Liver (tissue), 3 donors: ENCODE measurements around the gene DIS3L2.

Source experiments
- ATF3 ChIP-seq: IDR thresholded peaks from 2 replicates; pipeline ENCODE4 v1.6.1; 2016; ENCODE audit warnings: antibody characterized with exemption
- GABPA ChIP-seq, 2 donors: IDR thresholded peaks in 1 of 2; conservative IDR thresholded peaks in 1 of 2; 2 replicates each; pipeline ENCODE4 v1.6.1; 2016; ENCODE audit warnings: antibody characterized with exemption in 2 of 2, mild to moderate bottlenecking in 1 of 2, moderate library complexity in 1 of 2
- JUND ChIP-seq, 2 donors: IDR thresholded peaks; 2 replicates each; pipeline ENCODE4 v1.6.1; 2016; ENCODE audit warnings: antibody characterized with exemption in 2 of 2
- REST ChIP-seq: IDR thresholded peaks from 2 replicates; pipeline ENCODE4 v1.6.1; 2016; ENCODE audit warnings: antibody characterized with exemption, mild to moderate bottlenecking
- RXRA ChIP-seq, 2 donors: IDR thresholded peaks; 2 replicates each; pipeline ENCODE4 v1.6.1; 2017 to 2018; ENCODE audit warnings: antibody characterized with exemption in 2 of 2, mild to moderate bottlenecking in 1 of 2
- TF ChIP-seq, protein P1 (sequence below): fragments of 150-350 bp; IDR thresholded peaks from 2 replicates; pipeline ENCODE4 v1.5.1; 2017; ENCODE audit warnings: improper control_type of control experiment, low read depth, low read length; ENCODE audit not compliant: missing input control
- TF ChIP-seq, protein P2 (sequence below): IDR thresholded peaks from 2 replicates; pipeline ENCODE4 v1.6.1; 2016; ENCODE audit warnings: antibody characterized with exemption
- donor health status: healthy.
- donor health status: healthy.

- TF ChIP-seq, protein P1, sequence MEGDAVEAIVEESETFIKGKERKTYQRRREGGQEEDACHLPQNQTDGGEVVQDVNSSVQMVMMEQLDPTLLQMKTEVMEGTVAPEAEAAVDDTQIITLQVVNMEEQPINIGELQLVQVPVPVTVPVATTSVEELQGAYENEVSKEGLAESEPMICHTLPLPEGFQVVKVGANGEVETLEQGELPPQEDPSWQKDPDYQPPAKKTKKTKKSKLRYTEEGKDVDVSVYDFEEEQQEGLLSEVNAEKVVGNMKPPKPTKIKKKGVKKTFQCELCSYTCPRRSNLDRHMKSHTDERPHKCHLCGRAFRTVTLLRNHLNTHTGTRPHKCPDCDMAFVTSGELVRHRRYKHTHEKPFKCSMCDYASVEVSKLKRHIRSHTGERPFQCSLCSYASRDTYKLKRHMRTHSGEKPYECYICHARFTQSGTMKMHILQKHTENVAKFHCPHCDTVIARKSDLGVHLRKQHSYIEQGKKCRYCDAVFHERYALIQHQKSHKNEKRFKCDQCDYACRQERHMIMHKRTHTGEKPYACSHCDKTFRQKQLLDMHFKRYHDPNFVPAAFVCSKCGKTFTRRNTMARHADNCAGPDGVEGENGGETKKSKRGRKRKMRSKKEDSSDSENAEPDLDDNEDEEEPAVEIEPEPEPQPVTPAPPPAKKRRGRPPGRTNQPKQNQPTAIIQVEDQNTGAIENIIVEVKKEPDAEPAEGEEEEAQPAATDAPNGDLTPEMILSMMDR, result no peak
- no peak for TF ChIP-seq GABPA (IDR thresholded peaks at IDR 0.05 in 1 of 2, conservative IDR thresholded peaks at IDR 0.05 in 1 of 2)
- no peak for TF ChIP-seq JUND (IDR thresholded peaks at IDR 0.05)
- no peak for TF ChIP-seq REST
- TF ChIP-seq, protein P2, sequence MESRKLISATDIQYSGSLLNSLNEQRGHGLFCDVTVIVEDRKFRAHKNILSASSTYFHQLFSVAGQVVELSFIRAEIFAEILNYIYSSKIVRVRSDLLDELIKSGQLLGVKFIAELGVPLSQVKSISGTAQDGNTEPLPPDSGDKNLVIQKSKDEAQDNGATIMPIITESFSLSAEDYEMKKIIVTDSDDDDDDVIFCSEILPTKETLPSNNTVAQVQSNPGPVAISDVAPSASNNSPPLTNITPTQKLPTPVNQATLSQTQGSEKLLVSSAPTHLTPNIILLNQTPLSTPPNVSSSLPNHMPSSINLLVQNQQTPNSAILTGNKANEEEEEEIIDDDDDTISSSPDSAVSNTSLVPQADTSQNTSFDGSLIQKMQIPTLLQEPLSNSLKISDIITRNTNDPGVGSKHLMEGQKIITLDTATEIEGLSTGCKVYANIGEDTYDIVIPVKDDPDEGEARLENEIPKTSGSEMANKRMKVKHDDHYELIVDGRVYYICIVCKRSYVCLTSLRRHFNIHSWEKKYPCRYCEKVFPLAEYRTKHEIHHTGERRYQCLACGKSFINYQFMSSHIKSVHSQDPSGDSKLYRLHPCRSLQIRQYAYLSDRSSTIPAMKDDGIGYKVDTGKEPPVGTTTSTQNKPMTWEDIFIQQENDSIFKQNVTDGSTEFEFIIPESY, result no peak
- TF ChIP-seq RXRA (IDR thresholded peaks at IDR 0.05), result no peak
- TF ChIP-seq ATF3, result no peak
Observed at GRCh38 chr2:232094201-232094600, 132.7 kb downstream of the DIS3L2 start.
